GM23248 (cell line): ENCODE results near the gene LCT.

Source experiments
- EZH2 ChIP-seq: fragments of 200-600 bp; sonication (generic); IDR thresholded peaks from 2 replicates; pipeline ENCODE4 v1.6.1; 2018; ENCODE audit warnings: antibody characterized with exemption, mild to moderate bottlenecking; ENCODE audit not compliant: insufficient read depth, poor library complexity, severe bottlenecking
- EZH2phosphoT487 ChIP-seq: fragments of 200-600 bp; sonication (generic); IDR thresholded peaks from 2 replicates; pipeline ENCODE4 v1.6.1; 2018; ENCODE audit warnings: antibody characterized with exemption, moderate library complexity, mild to moderate bottlenecking, low read depth; ENCODE audit not compliant: insufficient read depth

GRCh38 chr2:135825131-135825530 lies 11.9 kb downstream of the LCT start:
- TF ChIP-seq EZH2 (no peak), EZH2phosphoT487 (no peak)
